SK-N-SH treated with all-trans-retinoic acid at 6 μM for 48 hours (cell line): ENCODE measurements around the gene MGLL.

Experiments used
- ARNTL ChIP-seq: fragments of 450-650 bp; formaldehyde crosslinking; IDR thresholded peaks from 2 replicates; pipeline ENCODE4 v1.5.0; 2020; ENCODE audit warnings: low read depth, mild to moderate bottlenecking, moderate library complexity, borderline replicate concordance
- GLIS3 ChIP-seq: fragments of 250-450 bp; sonication (Bioruptor Pico); IDR thresholded peaks from 2 replicates; pipeline ENCODE4 v1.5.0; 2020; ENCODE audit warnings: mild to moderate bottlenecking, moderate library complexity
- OSR1 ChIP-seq: fragments of 250-450 bp; sonication (Bioruptor Pico); IDR thresholded peaks from 2 replicates; pipeline ENCODE4 v1.8.0; 2022; ENCODE audit warnings: moderate library complexity, mild to moderate bottlenecking, inconsistent platforms
- RARB ChIP-seq: fragments of 250-450 bp; sonication (Bioruptor Pico); IDR thresholded peaks from 2 replicates; pipeline ENCODE4 v1.8.0; 2021; ENCODE audit warnings: mild to moderate bottlenecking, moderate library complexity
- SNAI2 ChIP-seq: fragments of 250-450 bp; sonication (Bioruptor Pico); IDR thresholded peaks from 2 replicates; pipeline ENCODE4 v1.5.0; 2020; ENCODE audit warnings: mild to moderate bottlenecking, moderate library complexity
- ZNF565 ChIP-seq: fragments of 450-650 bp; formaldehyde crosslinking; conservative IDR thresholded peaks from 2 replicates; pipeline ENCODE4 v1.5.0; 2020; ENCODE audit warnings: low read depth, mild to moderate bottlenecking, moderate library complexity
- ZNF70 ChIP-seq: fragments of 450-650 bp; formaldehyde crosslinking; IDR thresholded peaks from 2 replicates; pipeline ENCODE4 v1.5.0; 2020; ENCODE audit warnings: mild to moderate bottlenecking, moderate library complexity
- ZNF8 ChIP-seq: fragments of 450-650 bp; formaldehyde crosslinking; IDR thresholded peaks from 2 replicates; pipeline ENCODE4 v1.5.0; 2020; ENCODE audit warnings: mild to moderate bottlenecking, moderate library complexity
- TF ChIP-seq, protein P1 (sequence below): fragments of 250-450 bp; sonication (Bioruptor Pico); IDR thresholded peaks from 2 replicates; pipeline ENCODE4 v1.8.0; 2020; ENCODE audit warnings: mild to moderate bottlenecking, moderate library complexity, borderline replicate concordance
- TF ChIP-seq, protein P2 (sequence below): fragments of 250-450 bp; sonication (Bioruptor Pico); IDR thresholded peaks from 2 replicates; pipeline ENCODE4 v1.5.0; 2020; ENCODE audit warnings: mild to moderate bottlenecking, moderate library complexity
- TF ChIP-seq, protein P3 (sequence below): fragments of 250-450 bp; sonication (Bioruptor Pico); IDR thresholded peaks from 2 replicates; pipeline ENCODE4 v1.5.1; 2020; ENCODE audit warnings: low read depth, mild to moderate bottlenecking, moderate library complexity

DNA sequence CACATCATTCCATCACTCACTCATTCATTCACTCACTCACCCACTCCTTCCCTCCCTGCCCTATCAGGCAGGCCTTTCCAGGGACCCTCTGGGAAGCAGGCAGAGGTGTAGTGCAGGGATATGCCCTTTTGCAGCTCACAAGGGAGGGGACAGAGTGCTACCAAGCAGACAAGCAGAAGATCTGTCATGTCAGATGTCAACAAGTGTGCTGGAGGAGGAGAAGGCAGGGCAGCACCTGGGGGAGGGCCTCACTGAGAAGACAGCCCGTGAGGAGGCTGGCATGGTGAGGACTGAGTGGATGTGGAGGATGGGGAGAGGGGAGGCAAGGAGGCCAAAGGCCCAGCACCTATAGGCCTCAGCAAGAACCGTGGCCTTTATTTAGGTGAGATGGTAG lies 134.3 kb downstream of the MGLL start:
- TF ChIP-seq ARNTL (CRISPR knock-in tag) (no peak), ZNF565 (no peak), ZNF8 (CRISPR knock-in tag) (no peak), OSR1 (CRISPR knock-in tag) (no peak), SNAI2 (CRISPR knock-in tag) (no peak), RARB (CRISPR knock-in tag) (no peak), GLIS3 (no peak), ZNF70 (CRISPR knock-in tag) (no peak)
- TF ChIP-seq, protein P1, sequence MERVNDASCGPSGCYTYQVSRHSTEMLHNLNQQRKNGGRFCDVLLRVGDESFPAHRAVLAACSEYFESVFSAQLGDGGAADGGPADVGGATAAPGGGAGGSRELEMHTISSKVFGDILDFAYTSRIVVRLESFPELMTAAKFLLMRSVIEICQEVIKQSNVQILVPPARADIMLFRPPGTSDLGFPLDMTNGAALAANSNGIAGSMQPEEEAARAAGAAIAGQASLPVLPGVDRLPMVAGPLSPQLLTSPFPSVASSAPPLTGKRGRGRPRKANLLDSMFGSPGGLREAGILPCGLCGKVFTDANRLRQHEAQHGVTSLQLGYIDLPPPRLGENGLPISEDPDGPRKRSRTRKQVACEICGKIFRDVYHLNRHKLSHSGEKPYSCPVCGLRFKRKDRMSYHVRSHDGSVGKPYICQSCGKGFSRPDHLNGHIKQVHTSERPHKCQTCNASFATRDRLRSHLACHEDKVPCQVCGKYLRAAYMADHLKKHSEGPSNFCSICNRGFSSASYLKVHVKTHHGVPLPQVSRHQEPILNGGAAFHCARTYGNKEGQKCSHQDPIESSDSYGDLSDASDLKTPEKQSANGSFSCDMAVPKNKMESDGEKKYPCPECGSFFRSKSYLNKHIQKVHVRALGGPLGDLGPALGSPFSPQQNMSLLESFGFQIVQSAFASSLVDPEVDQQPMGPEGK: no peak
- TF ChIP-seq, protein P2, sequence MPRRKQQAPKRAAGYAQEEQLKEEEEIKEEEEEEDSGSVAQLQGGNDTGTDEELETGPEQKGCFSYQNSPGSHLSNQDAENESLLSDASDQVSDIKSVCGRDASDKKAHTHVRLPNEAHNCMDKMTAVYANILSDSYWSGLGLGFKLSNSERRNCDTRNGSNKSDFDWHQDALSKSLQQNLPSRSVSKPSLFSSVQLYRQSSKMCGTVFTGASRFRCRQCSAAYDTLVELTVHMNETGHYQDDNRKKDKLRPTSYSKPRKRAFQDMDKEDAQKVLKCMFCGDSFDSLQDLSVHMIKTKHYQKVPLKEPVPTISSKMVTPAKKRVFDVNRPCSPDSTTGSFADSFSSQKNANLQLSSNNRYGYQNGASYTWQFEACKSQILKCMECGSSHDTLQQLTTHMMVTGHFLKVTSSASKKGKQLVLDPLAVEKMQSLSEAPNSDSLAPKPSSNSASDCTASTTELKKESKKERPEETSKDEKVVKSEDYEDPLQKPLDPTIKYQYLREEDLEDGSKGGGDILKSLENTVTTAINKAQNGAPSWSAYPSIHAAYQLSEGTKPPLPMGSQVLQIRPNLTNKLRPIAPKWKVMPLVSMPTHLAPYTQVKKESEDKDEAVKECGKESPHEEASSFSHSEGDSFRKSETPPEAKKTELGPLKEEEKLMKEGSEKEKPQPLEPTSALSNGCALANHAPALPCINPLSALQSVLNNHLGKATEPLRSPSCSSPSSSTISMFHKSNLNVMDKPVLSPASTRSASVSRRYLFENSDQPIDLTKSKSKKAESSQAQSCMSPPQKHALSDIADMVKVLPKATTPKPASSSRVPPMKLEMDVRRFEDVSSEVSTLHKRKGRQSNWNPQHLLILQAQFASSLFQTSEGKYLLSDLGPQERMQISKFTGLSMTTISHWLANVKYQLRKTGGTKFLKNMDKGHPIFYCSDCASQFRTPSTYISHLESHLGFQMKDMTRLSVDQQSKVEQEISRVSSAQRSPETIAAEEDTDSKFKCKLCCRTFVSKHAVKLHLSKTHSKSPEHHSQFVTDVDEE (CRISPR knock-in tag): no peak
- TF ChIP-seq, protein P3, sequence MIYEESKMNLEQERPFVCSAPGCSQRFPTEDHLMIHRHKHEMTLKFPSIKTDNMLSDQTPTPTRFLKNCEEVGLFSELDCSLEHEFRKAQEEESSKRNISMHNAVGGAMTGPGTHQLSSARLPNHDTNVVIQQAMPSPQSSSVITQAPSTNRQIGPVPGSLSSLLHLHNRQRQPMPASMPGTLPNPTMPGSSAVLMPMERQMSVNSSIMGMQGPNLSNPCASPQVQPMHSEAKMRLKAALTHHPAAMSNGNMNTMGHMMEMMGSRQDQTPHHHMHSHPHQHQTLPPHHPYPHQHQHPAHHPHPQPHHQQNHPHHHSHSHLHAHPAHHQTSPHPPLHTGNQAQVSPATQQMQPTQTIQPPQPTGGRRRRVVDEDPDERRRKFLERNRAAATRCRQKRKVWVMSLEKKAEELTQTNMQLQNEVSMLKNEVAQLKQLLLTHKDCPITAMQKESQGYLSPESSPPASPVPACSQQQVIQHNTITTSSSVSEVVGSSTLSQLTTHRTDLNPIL (CRISPR knock-in tag): no peak
